C4-2B (cell line): ENCODE results near the gene NOXA1.

Experiments used
- H3K27ac ChIP-seq: fragments of 450-650 bp; 2 replicates; pipeline ENCODE4 v1.5.1; 2017
- ZFX ChIP-seq: fragments of 450-650 bp; IDR thresholded peaks from 2 replicates; pipeline ENCODE4 v1.6.1; 2017
- TF ChIP-seq, protein P1 (sequence below): fragments of 450-650 bp; conservative IDR thresholded peaks from 2 replicates; pipeline ENCODE4 v1.5.1; 2017; ENCODE audit warnings: mild to moderate bottlenecking

The NOXA1 gene

DNA sequence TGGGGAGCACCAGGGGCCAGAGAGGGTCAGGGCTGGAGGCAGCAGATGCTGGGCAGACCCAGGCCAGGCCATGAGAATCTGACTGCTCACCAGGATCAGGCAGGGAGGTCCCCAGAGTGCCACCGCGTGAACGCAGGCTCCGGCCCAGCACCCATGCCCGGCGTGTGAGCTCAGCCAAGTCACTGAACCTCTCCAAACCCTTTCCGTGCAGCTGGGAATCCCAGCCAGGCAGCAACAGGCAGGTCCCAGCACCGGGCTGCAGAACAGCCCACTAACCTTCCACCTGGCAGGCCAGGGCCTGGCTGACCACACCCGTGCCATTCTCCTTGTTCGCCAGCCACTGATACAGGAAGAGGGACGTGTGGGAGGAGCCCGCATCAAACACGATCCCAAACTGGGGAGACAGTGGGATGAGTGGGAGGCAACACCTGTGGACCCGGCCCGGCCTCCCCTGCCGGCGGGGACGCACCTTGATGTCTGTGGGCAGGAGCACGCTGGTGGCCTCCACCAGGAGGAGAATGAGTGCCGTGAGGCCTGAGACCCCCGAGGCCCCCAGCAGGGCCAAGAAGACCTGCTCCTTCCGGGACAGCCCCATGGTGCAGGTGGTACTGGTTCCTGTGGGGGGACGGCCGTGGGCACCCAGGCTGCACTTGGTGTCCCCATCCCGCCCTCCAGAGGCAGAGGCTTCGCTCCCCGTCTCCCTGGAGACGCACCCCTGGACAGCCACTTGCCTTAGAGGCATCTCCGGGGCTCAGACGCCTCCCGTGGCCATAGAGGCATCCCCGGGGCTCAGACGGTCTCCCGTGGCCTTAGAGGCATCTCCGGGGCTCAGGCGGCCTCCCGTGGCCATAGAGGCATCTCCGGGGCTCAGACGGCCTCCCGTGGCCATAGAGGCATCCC lies 14.7 kb downstream of the NOXA1 start:
- TF ChIP-seq ZFX, result no peak
- TF ChIP-seq, protein P1, sequence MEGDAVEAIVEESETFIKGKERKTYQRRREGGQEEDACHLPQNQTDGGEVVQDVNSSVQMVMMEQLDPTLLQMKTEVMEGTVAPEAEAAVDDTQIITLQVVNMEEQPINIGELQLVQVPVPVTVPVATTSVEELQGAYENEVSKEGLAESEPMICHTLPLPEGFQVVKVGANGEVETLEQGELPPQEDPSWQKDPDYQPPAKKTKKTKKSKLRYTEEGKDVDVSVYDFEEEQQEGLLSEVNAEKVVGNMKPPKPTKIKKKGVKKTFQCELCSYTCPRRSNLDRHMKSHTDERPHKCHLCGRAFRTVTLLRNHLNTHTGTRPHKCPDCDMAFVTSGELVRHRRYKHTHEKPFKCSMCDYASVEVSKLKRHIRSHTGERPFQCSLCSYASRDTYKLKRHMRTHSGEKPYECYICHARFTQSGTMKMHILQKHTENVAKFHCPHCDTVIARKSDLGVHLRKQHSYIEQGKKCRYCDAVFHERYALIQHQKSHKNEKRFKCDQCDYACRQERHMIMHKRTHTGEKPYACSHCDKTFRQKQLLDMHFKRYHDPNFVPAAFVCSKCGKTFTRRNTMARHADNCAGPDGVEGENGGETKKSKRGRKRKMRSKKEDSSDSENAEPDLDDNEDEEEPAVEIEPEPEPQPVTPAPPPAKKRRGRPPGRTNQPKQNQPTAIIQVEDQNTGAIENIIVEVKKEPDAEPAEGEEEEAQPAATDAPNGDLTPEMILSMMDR, result no peak
- no peak overlapping the region for H3K27ac ChIP-seq

- TF ChIP-seq, protein P1, result no peak
- TF ChIP-seq ZFX, result no peak
Observed at GRCh38 chr9:137438591-137439157, 15.5 kb downstream of the NOXA1 start.

GRCh38 chr9:137439158-137439714 lies 16.0 kb downstream of the NOXA1 start:
- H3K27ac ChIP-seq, result no peak overlapping the region
- TF ChIP-seq, protein P1, result no peak
- no peak for TF ChIP-seq ZFX

More at GRCh38 chr9:137438591-137439157, 15.5 kb downstream of the NOXA1 start:
- H3K27ac ChIP-seq, result no peak overlapping the region

DNA sequence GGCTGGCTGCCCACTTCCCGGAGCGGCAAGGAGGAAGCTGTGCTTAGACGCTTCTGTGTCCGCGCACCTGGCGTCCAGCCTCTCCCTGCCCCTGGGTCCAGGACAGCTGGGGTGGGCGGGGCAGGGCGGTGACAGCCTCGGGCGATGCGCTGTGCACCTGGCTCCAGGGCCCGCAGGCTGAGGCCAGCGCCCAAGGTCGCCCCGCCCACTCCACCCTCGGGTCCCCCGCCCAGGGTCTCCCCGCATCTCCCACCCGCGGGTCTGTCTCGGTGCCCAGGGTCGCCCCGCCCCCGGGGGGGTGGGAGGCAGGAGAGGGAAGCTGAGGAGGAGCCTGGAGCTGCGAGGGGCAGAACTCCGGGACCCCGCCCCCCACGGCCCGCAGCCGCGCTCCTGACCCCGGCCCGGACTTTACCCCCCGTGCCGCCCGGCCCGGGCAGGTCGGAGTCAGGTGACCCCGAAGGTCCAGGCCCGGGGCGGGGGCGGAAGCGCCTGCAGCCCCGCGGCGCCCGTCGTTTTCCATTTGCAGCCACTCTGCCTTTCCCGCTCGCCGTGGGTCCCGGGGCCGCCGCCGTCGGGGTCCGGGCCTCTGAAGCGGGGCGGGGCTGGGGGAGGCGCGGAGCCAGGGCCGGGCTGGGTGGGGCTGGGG lies 18.2 kb downstream of the NOXA1 start, which contains the start of gene ENTPD8:
Gene ENTPD8 (minus strand): TSS at position 69 of the 646 bp plus-strand sequence. CDS start 3,072 bp downstream, outside the sequence.
- TF ChIP-seq, protein P1, result no peak
- TF ChIP-seq ZFX, result no peak
- H3K27ac ChIP-seq, result no peak within 1 kb of the TSS; the same call in 1 of the 2 replicates

- no peak overlapping the region; the same call in 1 of the 2 replicates for H3K27ac ChIP-seq
- TF ChIP-seq ZFX, result no peak
- TF ChIP-seq, protein P1, result no peak
Observed at GRCh38 chr9:137441935-137442321, 18.7 kb downstream of the NOXA1 start.

- H3K27ac ChIP-seq, result no peak overlapping the region
- no peak for TF ChIP-seq ZFX
- TF ChIP-seq, protein P1, result no peak
Observed at GRCh38 chr9:137444106-137444790, 21.1 kb downstream of the NOXA1 start.
